ENCODE measurements around the gene AJM1. TPM values are rescaled to one million over a fixed set of nuclear protein-coding genes. Genes with fewer than 3 reads are reported as not detected.

AJM1 gene
- total RNA-seq, 1 donor from 2014 or later: 3.3 TPM

GRCh38 chr9:136888454-136888853, 46.2 kb downstream of the AJM1 start:
- TF ChIP-seq CTCF (IDR thresholded peaks at IDR 0.05; ENCODE audit: insufficient read depth, low read depth, low read length) (no peak), EZH2 (IDR thresholded peaks at IDR 0.05; ENCODE audit: insufficient read depth, low read length) (no peak)
- FAIRE-seq (no peak), DNase-seq (ENCODE audit: low read depth) (no peak)
- Histone ChIP-seq H3K9me3 (ENCODE audit: insufficient read depth, low read depth, low read length) (no peaks in the 10 kb centered on the region), H2AFZ (ENCODE audit: low read depth, low read length) (no peak overlapping the region), H3K79me2 (ENCODE audit: insufficient read depth, low read length) (peaks cover 60% of the 10 kb centered on the region), H3K27ac (ENCODE audit: low read depth, low read length) (no peak overlapping the region), H4K20me1 (ENCODE audit: insufficient read depth, low read length) (peaks cover 26% of the 10 kb centered on the region), H3K4me3 (ENCODE audit: insufficient read depth, low read depth, low read length) (no peak overlapping the region), H3K36me3 (ENCODE audit: insufficient read depth, low read length) (no peaks in the 10 kb centered on the region), H3K4me2 (ENCODE audit: low read length) (no peak overlapping the region), H3K4me1 (ENCODE audit: insufficient read depth, low read length) (no peaks in the 10 kb centered on the region), H3K27me3 (ENCODE audit: insufficient read depth, low read length) (no peaks in the 10 kb centered on the region), H3K9ac (ENCODE audit: low read length) (no peak overlapping the region)
- no peaks in the 10 kb centered on the region for H3K27me3 Mint-ChIP-seq (ENCODE audit: low read depth, unreplicated experiment)
- H3K27ac Mint-ChIP-seq (ENCODE audit: unreplicated experiment): no peak overlapping the region
- H3K4me1 Mint-ChIP-seq (ENCODE audit: low read depth, unreplicated experiment): peaks cover 4% of the 10 kb centered on the region
- H3K36me3 Mint-ChIP-seq (ENCODE audit: low read depth, unreplicated experiment): peaks cover 3% of the 10 kb centered on the region
- no peak overlapping the region for H3K4me3 Mint-ChIP-seq (ENCODE audit: unreplicated experiment)
- no peaks in the 10 kb centered on the region for H3K9me3 Mint-ChIP-seq (ENCODE audit: unreplicated experiment)

GRCh38 chr9:136889858-136890257, 47.6 kb downstream of the AJM1 start:
- no peaks in the 10 kb centered on the region for H3K4me1 ChIP-seq (ENCODE audit: insufficient read depth, low read length)
- H4K20me1 ChIP-seq (ENCODE audit: insufficient read depth, low read length): peaks cover 33% of the 10 kb centered on the region
- Mint-ChIP-seq H3K4me1 (ENCODE audit: low read depth, unreplicated experiment) (peaks cover 4% of the 10 kb centered on the region), H3K27ac (ENCODE audit: unreplicated experiment) (no peak overlapping the region), H3K27me3 (ENCODE audit: low read depth, unreplicated experiment) (no peaks in the 10 kb centered on the region), H3K9me3 (ENCODE audit: unreplicated experiment) (peaks cover 2% of the 10 kb centered on the region), H3K4me3 (ENCODE audit: unreplicated experiment) (no peak overlapping the region), H3K36me3 (ENCODE audit: low read depth, unreplicated experiment) (peaks cover 6% of the 10 kb centered on the region)
- DNase-seq (ENCODE audit: low read depth) (no peak), FAIRE-seq (no peak)
- TF ChIP-seq EZH2 (IDR thresholded peaks at IDR 0.05; ENCODE audit: insufficient read depth, low read length) (no peak), CTCF (IDR thresholded peaks at IDR 0.05; ENCODE audit: insufficient read depth, low read depth, low read length) (no peak)
- H3K27me3 ChIP-seq (ENCODE audit: insufficient read depth, low read length): no peaks in the 10 kb centered on the region
- H2AFZ ChIP-seq (ENCODE audit: low read depth, low read length): no peak overlapping the region
- no peaks in the 10 kb centered on the region for H3K9me3 ChIP-seq (ENCODE audit: insufficient read depth, low read depth, low read length)
- no peak overlapping the region for H3K9ac ChIP-seq (ENCODE audit: low read length)
- H3K79me2 ChIP-seq (ENCODE audit: insufficient read depth, low read length): peaks cover 70% of the 10 kb centered on the region
- no peak overlapping the region for H3K27ac ChIP-seq (ENCODE audit: low read depth, low read length)
- no peak overlapping the region for H3K4me2 ChIP-seq (ENCODE audit: low read length)
- H3K36me3 ChIP-seq (ENCODE audit: insufficient read depth, low read length): no peaks in the 10 kb centered on the region
- no peak overlapping the region for H3K4me3 ChIP-seq (ENCODE audit: insufficient read depth, low read depth, low read length)

- no peak for FAIRE-seq
- Histone ChIP-seq H3K36me3 (ENCODE audit: insufficient read depth, low read length) (no peaks in the 10 kb centered on the region), H3K9me3 (ENCODE audit: insufficient read depth, low read depth, low read length) (no peaks in the 10 kb centered on the region), H3K79me2 (ENCODE audit: insufficient read depth, low read length) (peaks cover 78% of the 10 kb centered on the region), H3K27ac (ENCODE audit: low read depth, low read length) (no peak overlapping the region), H3K9ac (ENCODE audit: low read length) (no peak overlapping the region), H3K4me1 (ENCODE audit: insufficient read depth, low read length) (no peaks in the 10 kb centered on the region), H4K20me1 (ENCODE audit: insufficient read depth, low read length) (peaks cover 41% of the 10 kb centered on the region), H3K4me2 (ENCODE audit: low read length) (no peak overlapping the region), H3K4me3 (ENCODE audit: insufficient read depth, low read depth, low read length) (no peak overlapping the region), H2AFZ (ENCODE audit: low read depth, low read length) (no peak overlapping the region), H3K27me3 (ENCODE audit: insufficient read depth, low read length) (no peaks in the 10 kb centered on the region)
- DNase-seq (ENCODE audit: low read depth): no peak
- Mint-ChIP-seq H3K4me3 (ENCODE audit: unreplicated experiment) (no peak overlapping the region), H3K27me3 (ENCODE audit: low read depth, unreplicated experiment) (no peaks in the 10 kb centered on the region), H3K4me1 (ENCODE audit: low read depth, unreplicated experiment) (peaks cover 4% of the 10 kb centered on the region), H3K27ac (ENCODE audit: unreplicated experiment) (no peak overlapping the region), H3K36me3 (ENCODE audit: low read depth, unreplicated experiment) (peaks cover 9% of the 10 kb centered on the region), H3K9me3 (ENCODE audit: unreplicated experiment) (peaks cover 2% of the 10 kb centered on the region)
- no peak for TF ChIP-seq CTCF (IDR thresholded peaks at IDR 0.05; ENCODE audit: insufficient read depth, low read depth, low read length)
- no peak for TF ChIP-seq EZH2 (IDR thresholded peaks at IDR 0.05; ENCODE audit: insufficient read depth, low read length)
These were observed 48.4 kb downstream of the AJM1 start for GRCh38 chr9:136890661-136891060.

Small RNA genes lying within 50 kb of the gene (microRNA-seq; reads per million reads assigned to microRNA genes)
- gene MIR4292 (not detected), gene MIR4479 (1.9 reads per million)

Other genes with a start within 250 kb of the AJM1 start
- 12.3 and 15.5 TPM in 2 replicates for gene EGFL7, start 179.6 kb upstream of the AJM1 start, total RNA-seq
- 30.8 and 38.0 TPM in 2 replicates for gene AGPAT2, start 155.0 kb upstream of the AJM1 start, total RNA-seq
- 22.4 and 23.2 TPM in 2 replicates for gene DIPK1B, start 129.9 kb upstream of the AJM1 start, total RNA-seq
- not detected in 2 replicates for gene LCN10, start 99.5 kb upstream of the AJM1 start, total RNA-seq
- not detected in 2 replicates for gene LCN6, start 94.0 kb upstream of the AJM1 start, total RNA-seq
- gene LCN8, start 84.2 kb upstream of the AJM1 start, total RNA-seq: not detected in 2 replicates
- gene LCN15, start 78.0 kb upstream of the AJM1 start, total RNA-seq: not detected in 2 replicates
- gene TMEM141, start 51.1 kb upstream of the AJM1 start, total RNA-seq: 40.8 and 46.4 TPM in 2 replicates
- gene CCDC183, start 46.1 kb upstream of the AJM1 start, total RNA-seq: 0.84 and 1.3 TPM in 2 replicates
- 62.0 and 69.4 TPM in 2 replicates for gene RABL6, start 34.5 kb upstream of the AJM1 start, total RNA-seq
- gene PHPT1, start 6.9 kb downstream of the AJM1 start, total RNA-seq: 192 and 215 TPM in 2 replicates
- gene MAMDC4, start 9.9 kb downstream of the AJM1 start, total RNA-seq: 8.5 and 9.3 TPM in 2 replicates
- 364 and 367 TPM in 2 replicates for gene EDF1, start 23.8 kb downstream of the AJM1 start, total RNA-seq
- 12.5 and 14.4 TPM in 2 replicates for gene TRAF2, start 44.0 kb downstream of the AJM1 start, total RNA-seq
- gene FBXW5, start 102.3 kb downstream of the AJM1 start, total RNA-seq: 67.7 and 70.4 TPM in 2 replicates
- gene C8G, start 102.8 kb downstream of the AJM1 start, total RNA-seq: 0.77 and 1.6 TPM in 2 replicates
- not detected in 2 replicates for gene LCN12, start 109.8 kb downstream of the AJM1 start, total RNA-seq
- gene PTGDS, start 135.0 kb downstream of the AJM1 start, total RNA-seq: 5.0 and 5.6 TPM in 2 replicates
- 0.22 and 0.45 TPM in 2 replicates for gene LCNL1, start 140.5 kb downstream of the AJM1 start, total RNA-seq
- gene PAXX, start 149.9 kb downstream of the AJM1 start, total RNA-seq: 15.3 and 18.8 TPM in 2 replicates
- gene CLIC3, start 154.1 kb downstream of the AJM1 start, total RNA-seq: 0.39 and 0.48 TPM in 2 replicates
- gene ABCA2, start 185.8 kb downstream of the AJM1 start, total RNA-seq: 16.2 and 20.0 TPM in 2 replicates
- not detected in 2 replicates for gene FUT7, start 189.6 kb downstream of the AJM1 start, total RNA-seq
- 65.9 and 66.8 TPM in 2 replicates for gene NPDC1, start 203.7 kb downstream of the AJM1 start, total RNA-seq
- gene ENTPD2, start 211.6 kb downstream of the AJM1 start, total RNA-seq: 0.14 and 0.55 TPM in 2 replicates
- 0.41 and 0.43 TPM in 2 replicates for gene SAPCD2, start 228.1 kb downstream of the AJM1 start, total RNA-seq
- 4.0 and 4.7 TPM in 2 replicates for gene UAP1L1, start 235.0 kb downstream of the AJM1 start, total RNA-seq
- gene MAN1B1, start 244.5 kb downstream of the AJM1 start, total RNA-seq: 69.2 and 89.0 TPM in 2 replicates

Measured in astrocyte (in vitro differentiated cells and primary cell).